ENCODE data around the gene DCAF4. TPM values are rescaled to one million over a fixed set of nuclear protein-coding genes. Genes with fewer than 3 reads are reported as not detected.

Gene DCAF4
- total RNA-seq, 1 donor from 2014 or later: 23.2 TPM

DNA sequence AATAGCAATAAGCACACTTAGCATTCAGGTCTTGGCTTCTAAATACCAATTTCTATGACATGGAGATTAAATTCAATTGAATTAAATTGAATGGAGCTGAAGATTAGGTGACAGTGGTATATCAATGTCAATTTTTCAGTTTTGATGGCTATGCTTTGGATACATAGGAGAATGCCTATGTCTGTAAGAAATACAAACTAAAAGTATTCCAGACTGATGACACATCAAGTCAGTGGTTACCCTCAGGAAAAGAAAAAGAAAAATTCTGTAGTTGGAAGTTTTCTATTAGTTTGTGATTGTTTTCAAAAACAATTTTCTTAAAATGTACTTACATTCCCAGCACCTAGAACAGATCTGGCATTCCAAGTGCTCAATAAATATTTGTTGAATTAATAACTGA is 4.9 kb upstream of the DCAF4 start:
- H3K9me3 Mint-ChIP-seq: peaks cover 5% of the 10 kb centered on the region
- H3K27me3 Mint-ChIP-seq (ENCODE audit: low read depth): peaks cover 38% of the 10 kb centered on the region
- H3K4me3 Mint-ChIP-seq: no peak overlapping the region
- TF ChIP-seq, protein P1, sequence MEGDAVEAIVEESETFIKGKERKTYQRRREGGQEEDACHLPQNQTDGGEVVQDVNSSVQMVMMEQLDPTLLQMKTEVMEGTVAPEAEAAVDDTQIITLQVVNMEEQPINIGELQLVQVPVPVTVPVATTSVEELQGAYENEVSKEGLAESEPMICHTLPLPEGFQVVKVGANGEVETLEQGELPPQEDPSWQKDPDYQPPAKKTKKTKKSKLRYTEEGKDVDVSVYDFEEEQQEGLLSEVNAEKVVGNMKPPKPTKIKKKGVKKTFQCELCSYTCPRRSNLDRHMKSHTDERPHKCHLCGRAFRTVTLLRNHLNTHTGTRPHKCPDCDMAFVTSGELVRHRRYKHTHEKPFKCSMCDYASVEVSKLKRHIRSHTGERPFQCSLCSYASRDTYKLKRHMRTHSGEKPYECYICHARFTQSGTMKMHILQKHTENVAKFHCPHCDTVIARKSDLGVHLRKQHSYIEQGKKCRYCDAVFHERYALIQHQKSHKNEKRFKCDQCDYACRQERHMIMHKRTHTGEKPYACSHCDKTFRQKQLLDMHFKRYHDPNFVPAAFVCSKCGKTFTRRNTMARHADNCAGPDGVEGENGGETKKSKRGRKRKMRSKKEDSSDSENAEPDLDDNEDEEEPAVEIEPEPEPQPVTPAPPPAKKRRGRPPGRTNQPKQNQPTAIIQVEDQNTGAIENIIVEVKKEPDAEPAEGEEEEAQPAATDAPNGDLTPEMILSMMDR (IDR thresholded peaks at IDR 0.05; ENCODE audit: unreplicated experiment): no peak
- peaks cover 13% of the 10 kb centered on the region for H3K4me1 Mint-ChIP-seq
- H3K27ac Mint-ChIP-seq: no peak overlapping the region
- no peaks in the 10 kb centered on the region for H3K36me3 Mint-ChIP-seq
- no peak for DNase-seq (ENCODE audit: low spot score in 2 of 2, unreplicated experiment in 2 of 2)

- no peak overlapping the region for H3K27ac Mint-ChIP-seq
- peaks cover 5% of the 10 kb centered on the region for H3K9me3 Mint-ChIP-seq
- H3K27me3 Mint-ChIP-seq (ENCODE audit: low read depth): peaks cover 20% of the 10 kb centered on the region
- no peak overlapping the region for H3K4me3 Mint-ChIP-seq
- TF ChIP-seq, protein P1 (IDR thresholded peaks at IDR 0.05; ENCODE audit: unreplicated experiment): no peak
- no peaks in the 10 kb centered on the region for H3K36me3 Mint-ChIP-seq
- DNase-seq (ENCODE audit: low spot score in 2 of 2, unreplicated experiment in 2 of 2): no peak
- H3K4me1 Mint-ChIP-seq: peaks cover 17% of the 10 kb centered on the region
Measured at GRCh38 chr14:72924337-72924736, 1.9 kb upstream of the DCAF4 start.

- Mint-ChIP-seq H3K4me1 (peaks cover 17% of the 10 kb centered on the region), H3K9me3 (peaks cover 5% of the 10 kb centered on the region), H3K4me3 (peak overlapping the region; percentile 95), H3K27ac (peak overlapping the region; percentile 44), H3K36me3 (no peaks in the 10 kb centered on the region), H3K27me3 (ENCODE audit: low read depth) (peaks cover 11% of the 10 kb centered on the region)
- TF ChIP-seq, protein P1 (IDR thresholded peaks at IDR 0.05; ENCODE audit: unreplicated experiment): no peak
- no peak for DNase-seq (ENCODE audit: low spot score in 2 of 2, unreplicated experiment in 2 of 2)
Measured at GRCh38 chr14:72925171-72925759, 999 bp upstream of the DCAF4 start.

DNA sequence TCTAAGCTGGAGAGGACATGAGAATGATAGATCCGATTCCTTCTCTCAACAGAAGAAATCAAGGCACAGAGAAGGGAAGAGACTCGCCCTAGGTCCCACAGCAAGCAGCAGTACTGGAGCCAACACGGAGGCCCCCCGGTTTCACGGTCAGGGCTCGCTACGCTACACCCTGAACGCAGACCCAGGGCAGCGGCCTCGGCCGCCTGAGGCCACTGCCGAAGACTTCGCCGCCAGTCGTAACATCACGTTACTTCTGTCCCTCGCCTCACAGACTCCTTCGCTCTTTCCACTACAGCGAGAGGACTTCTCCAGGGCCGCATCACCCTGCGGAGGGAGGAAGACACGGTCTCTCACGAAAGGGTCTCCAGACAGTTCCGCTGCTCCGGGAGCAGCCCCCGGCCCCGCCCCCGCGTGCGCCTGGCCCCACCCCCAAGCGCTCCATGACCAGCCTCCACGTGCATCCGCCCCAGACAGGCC is 411 bp upstream of the DCAF4 start:
- Mint-ChIP-seq H3K27me3 (ENCODE audit: low read depth) (peaks cover 9% of the 10 kb centered on the region), H3K9me3 (peaks cover 4% of the 10 kb centered on the region), H3K4me1 (peaks cover 17% of the 10 kb centered on the region), H3K27ac (peak overlapping the region; percentile 96), H3K4me3 (peak overlapping the region; percentile 95), H3K36me3 (no peaks in the 10 kb centered on the region)
- DNase-seq (ENCODE audit: low spot score in 2 of 2, unreplicated experiment in 2 of 2): no peak
- TF ChIP-seq, protein P1 (IDR thresholded peaks at IDR 0.05; ENCODE audit: unreplicated experiment): no peak

DNA sequence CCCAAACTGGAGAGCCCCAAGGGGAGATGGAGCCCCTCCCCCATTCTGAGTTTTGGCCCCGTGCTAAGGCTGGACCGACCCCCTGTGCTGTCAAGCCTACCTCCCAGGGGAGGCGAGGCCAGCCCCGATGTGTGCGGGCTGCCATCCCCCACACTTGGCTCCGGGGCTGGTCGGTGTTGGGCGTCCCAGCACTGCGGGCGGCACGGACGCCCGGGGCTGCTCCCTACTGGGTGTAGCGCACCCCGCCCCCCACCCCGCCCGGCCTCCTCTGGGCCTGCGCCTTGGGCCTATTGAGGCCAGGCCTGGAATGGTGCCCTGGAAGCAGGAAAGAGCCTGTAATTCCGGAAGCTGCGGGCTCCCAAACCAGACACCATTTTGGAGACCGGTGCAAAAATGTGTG is 2.6 kb downstream of the DCAF4 start:
- H3K4me1 Mint-ChIP-seq: peaks cover 17% of the 10 kb centered on the region
- TF ChIP-seq, protein P1 (IDR thresholded peaks at IDR 0.05; ENCODE audit: unreplicated experiment): no peak
- DNase-seq (ENCODE audit: low spot score in 2 of 2, unreplicated experiment in 2 of 2): no peak
- no peak overlapping the region for H3K27ac Mint-ChIP-seq
- no peaks in the 10 kb centered on the region for H3K9me3 Mint-ChIP-seq
- no peak overlapping the region for H3K4me3 Mint-ChIP-seq
- peaks cover 3% of the 10 kb centered on the region for H3K27me3 Mint-ChIP-seq (ENCODE audit: low read depth)
- no peaks in the 10 kb centered on the region for H3K36me3 Mint-ChIP-seq

All from mesothelial cell of epicardium (in vitro differentiated cells).